WI38 (cell line): Measurements from ENCODE around the gene PGAP6.
"Not testable (repeated sequence)": the region's sequence is repeated elsewhere in the genome, so short reads cannot be mapped to it uniquely, and the experiment has no call there.

Experiments
- H3K4me3 ChIP-seq: 2 replicates; pipeline ENCODE4 v1.5.1; 2011; ENCODE audit warnings: low read depth, mild to moderate bottlenecking, control low read depth, low read length
- TF ChIP-seq, protein P1 (sequence below): IDR thresholded peaks from 2 replicates; pipeline ENCODE4 v1.5.1; 2012; ENCODE audit warnings: low read depth, mild to moderate bottlenecking, control low read depth, low read length

PGAP6 gene

GRCh38 chr16:349211-349610, 32.6 kb downstream of the PGAP6 start:
- TF ChIP-seq, protein P1, sequence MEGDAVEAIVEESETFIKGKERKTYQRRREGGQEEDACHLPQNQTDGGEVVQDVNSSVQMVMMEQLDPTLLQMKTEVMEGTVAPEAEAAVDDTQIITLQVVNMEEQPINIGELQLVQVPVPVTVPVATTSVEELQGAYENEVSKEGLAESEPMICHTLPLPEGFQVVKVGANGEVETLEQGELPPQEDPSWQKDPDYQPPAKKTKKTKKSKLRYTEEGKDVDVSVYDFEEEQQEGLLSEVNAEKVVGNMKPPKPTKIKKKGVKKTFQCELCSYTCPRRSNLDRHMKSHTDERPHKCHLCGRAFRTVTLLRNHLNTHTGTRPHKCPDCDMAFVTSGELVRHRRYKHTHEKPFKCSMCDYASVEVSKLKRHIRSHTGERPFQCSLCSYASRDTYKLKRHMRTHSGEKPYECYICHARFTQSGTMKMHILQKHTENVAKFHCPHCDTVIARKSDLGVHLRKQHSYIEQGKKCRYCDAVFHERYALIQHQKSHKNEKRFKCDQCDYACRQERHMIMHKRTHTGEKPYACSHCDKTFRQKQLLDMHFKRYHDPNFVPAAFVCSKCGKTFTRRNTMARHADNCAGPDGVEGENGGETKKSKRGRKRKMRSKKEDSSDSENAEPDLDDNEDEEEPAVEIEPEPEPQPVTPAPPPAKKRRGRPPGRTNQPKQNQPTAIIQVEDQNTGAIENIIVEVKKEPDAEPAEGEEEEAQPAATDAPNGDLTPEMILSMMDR: no peak
- H3K4me3 ChIP-seq: no peak overlapping the region

- not testable (repeated sequence) for H3K4me3 ChIP-seq
Measured at GRCh38 chr16:348495-348894, 33.3 kb downstream of the PGAP6 start.

DNA sequence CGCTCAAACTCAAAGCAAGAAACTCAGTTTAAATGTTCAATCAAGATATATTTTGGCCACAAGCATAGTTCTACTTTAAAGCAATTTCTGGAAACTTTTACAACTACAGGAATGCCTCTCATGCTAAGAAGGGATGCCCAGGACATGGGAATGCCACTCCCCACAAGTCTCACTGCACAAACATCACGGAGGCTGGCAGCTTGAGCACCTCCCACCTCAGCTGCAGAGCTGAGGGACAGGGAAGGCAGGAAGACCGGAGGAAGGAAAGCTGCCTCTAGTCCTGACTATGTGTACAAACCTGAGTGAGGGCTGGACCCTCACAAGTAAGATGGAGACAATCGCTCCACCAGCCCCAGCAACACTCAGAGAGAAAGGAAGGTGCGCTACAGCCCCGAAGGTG, 34.6 kb downstream of the PGAP6 start:
- H3K4me3 ChIP-seq: no peak overlapping the region
- TF ChIP-seq, protein P1: no peak

GRCh38 chr16:346587-346986, 35.2 kb downstream of the PGAP6 start:
- TF ChIP-seq, protein P1: no peak
- H3K4me3 ChIP-seq: no peak overlapping the region

DNA sequence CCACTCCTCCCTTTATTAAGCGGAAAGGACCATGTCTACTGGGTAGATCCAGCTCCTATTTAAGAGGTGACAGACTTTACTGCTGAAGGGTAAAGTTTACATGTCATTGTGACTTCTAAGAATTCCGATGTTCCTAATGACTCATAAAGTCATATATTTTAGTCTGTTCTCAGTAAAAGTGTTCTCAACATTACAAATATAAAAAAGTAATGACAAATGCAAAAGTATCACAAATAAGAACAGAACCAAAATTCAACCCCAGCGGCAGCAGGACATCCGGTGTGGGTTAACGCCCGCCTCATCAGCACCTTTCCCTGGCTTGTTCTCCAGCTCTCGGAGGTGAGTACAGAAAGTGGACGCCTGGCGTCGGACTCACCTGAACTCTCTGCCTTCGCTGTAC, 36.0 kb downstream of the PGAP6 start:
- no peak overlapping the region for H3K4me3 ChIP-seq
- TF ChIP-seq, protein P1: no peak

DNA sequence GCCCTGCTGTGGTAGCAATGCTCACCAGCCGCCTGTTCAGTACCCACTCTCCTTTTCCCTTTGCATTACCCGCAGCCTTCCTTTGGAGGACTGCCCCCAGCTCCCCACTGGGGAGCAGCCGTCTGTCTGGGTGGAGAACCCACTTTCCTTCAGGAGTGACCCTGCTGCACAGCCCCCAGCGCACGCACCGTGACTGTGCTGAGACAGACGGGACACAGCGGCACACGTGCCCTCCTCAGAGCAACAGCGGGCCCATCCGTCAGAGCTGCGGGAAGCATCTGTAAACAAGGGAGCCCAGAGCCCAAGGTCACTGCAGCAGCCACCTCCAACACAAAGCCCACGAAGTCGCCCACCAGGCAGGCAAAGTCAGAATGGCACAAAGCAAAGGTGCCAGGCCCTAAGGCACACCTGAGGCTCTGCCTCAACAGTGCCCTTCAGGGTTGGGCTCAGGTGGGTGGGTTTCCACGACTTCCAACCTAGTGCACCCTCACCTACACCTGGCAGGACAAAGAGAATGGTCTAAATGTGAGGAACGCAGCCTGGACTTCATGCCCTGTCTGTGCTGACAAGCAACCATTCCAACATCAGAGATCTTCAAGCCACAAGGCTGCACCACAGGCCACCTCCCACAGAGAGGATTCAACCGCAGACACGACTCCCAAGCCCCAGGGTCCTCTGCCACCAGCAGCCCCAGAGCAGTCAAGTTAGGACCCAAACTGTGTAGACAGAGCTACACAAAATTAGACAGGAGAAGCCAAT, 39.1 kb downstream of the PGAP6 start:
- TF ChIP-seq, protein P1: no peak
- H3K4me3 ChIP-seq: no peak overlapping the region

DNA sequence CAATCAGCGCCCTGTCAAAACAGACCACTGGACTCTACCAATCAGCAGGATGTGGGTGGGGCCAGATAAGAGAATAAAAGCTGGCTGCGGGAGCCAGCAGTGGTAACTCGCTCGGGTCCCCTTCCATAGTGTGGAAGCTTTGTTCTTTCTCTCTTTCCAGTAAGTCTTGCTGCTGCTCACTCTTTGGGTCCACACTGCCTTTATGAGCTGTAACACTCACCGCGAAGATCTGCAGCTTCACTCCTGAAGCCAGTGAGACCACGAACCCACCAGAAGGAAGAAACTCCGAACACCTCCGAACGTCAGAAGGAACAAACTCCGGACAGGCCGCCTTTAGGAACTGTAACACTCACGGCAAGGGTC, 39.8 kb downstream of the PGAP6 start:
- not testable (repeated sequence) for H3K4me3 ChIP-seq

- H3K4me3 ChIP-seq: not testable (repeated sequence)
Measured at GRCh38 chr16:341095-341973, 40.4 kb downstream of the PGAP6 start.
